Kidney capillary endothelial cell (primary cell): ENCODE results near the gene ELMO3.

ENCODE experiments used
- DNase-seq: peaks from one replicate; pipeline ENCODE4 v3.0.0-alpha.2; 2018; ENCODE audit warnings: low spot score

Gene ELMO3

GRCh38 chr16:67199011-67199807, at the start of gene ELMO3:
ELMO3 (plus strand) TSS chr16:67199131; CDS start chr16:67199327, 196 bp downstream.
- no peak for DNase-seq

- no peak for DNase-seq
Measured at GRCh38 chr16:67149276-67150046, 49.5 kb upstream of the ELMO3 start.

- DNase-seq: no peak
Measured at GRCh38 chr16:67150047-67150832, 48.7 kb upstream of the ELMO3 start.

GRCh38 chr16:67150833-67151396, 48.0 kb upstream of the ELMO3 start, which contains the start of gene B3GNT9:
B3GNT9 (minus strand) TSS chr16:67150998; CDS start chr16:67150485, 513 bp downstream.
- DNase-seq: no peak

- DNase-seq: no peak
Measured at GRCh38 chr16:67151431-67152097, 47.4 kb upstream of the ELMO3 start.

- DNase-seq: no peak
Measured at GRCh38 chr16:67154578-67155294, 44.2 kb upstream of the ELMO3 start.

GRCh38 chr16:67155295-67156142, 43.4 kb upstream of the ELMO3 start:
- peak; percentile 77 for DNase-seq

GRCh38 chr16:67156143-67156844, 42.6 kb upstream of the ELMO3 start:
- DNase-seq: no peak

- no peak for DNase-seq
Measured at GRCh38 chr16:67157106-67157748, 41.7 kb upstream of the ELMO3 start.

- DNase-seq: no peak
Measured at GRCh38 chr16:67157892-67158635, 40.9 kb upstream of the ELMO3 start.

- DNase-seq: no peak
Measured at GRCh38 chr16:67158637-67159600, 40.0 kb upstream of the ELMO3 start.

- no peak for DNase-seq
Measured at GRCh38 chr16:67161595-67162058, 37.3 kb upstream of the ELMO3 start.

- no peak for DNase-seq
Measured at GRCh38 chr16:67162506-67163163, 36.3 kb upstream of the ELMO3 start.

GRCh38 chr16:67163164-67163998, 35.5 kb upstream of the ELMO3 start:
- no peak for DNase-seq

- DNase-seq: no peak
Measured at GRCh38 chr16:67163999-67164558, 34.9 kb upstream of the ELMO3 start.
